ENCODE measurements around the gene CRYL1.

DNA sequence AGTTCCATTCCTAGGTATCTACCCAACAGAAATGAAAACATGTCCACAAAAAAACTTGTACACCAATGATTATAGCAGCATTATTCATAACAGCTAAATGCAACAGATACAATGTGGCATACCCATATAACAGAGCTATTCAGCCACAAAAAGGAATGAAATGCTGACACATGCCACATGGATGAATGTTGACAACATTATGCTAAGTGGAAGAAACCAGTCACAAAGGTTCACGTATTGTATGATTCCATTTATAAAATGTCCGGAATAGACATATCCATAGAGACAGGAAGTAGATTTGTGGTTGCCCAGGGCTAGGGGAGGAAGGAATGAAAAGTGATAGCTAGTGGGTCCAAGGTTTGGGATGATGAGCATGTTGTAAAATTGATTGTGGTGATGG lies 10.8 kb downstream of the CRYL1 start:
- no peak for TF ChIP-seq CTCF (IDR thresholded peaks at IDR 0.05; ENCODE audit: low read depth, low read length)
- TF ChIP-seq, protein P1, sequence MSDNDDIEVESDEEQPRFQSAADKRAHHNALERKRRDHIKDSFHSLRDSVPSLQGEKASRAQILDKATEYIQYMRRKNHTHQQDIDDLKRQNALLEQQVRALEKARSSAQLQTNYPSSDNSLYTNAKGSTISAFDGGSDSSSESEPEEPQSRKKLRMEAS (IDR thresholded peaks at IDR 0.05; ENCODE audit: low read depth, low read length): no peak
- no peak for TF ChIP-seq POLR2A (IDR thresholded peaks at IDR 0.05; ENCODE audit: extremely low read depth, insufficient read length)
- TF ChIP-seq MYC (IDR thresholded peaks at IDR 0.05; ENCODE audit: low read depth, low read length): no peak

Data from NB4 (cell line).